Epithelial cell of proximal tubule (primary cell): ENCODE data around the gene A1CF. TPM values are rescaled to one million over a fixed set of nuclear protein-coding genes. Genes with fewer than 3 reads are reported as not detected.
"Not testable (repeated sequence)": the region's sequence is repeated elsewhere in the genome, so short reads cannot be mapped to it uniquely, and the experiment has no call there.

Experiments used
- DNase-seq: peaks from one replicate; pipeline ENCODE4 v3.0.0-alpha.2; 2011; ENCODE audit warnings: low read depth
- H3K4me3 ChIP-seq: 2 replicates; pipeline ENCODE4 v1.5.1; 2011; ENCODE audit warnings: low read depth, mild to moderate bottlenecking, low read length
- CTCF ChIP-seq: conservative IDR thresholded peaks from 2 replicates; pipeline ENCODE4 v1.5.1; 2012; ENCODE audit warnings: low read depth, mild to moderate bottlenecking, low read length
- total RNA-seq: library from RNA; depleted of rRNA; stranded (reverse); fragments of >200 nt; gene quantifications from 2 replicates; pipeline ENCODE4 v1.2.3, GENCODE V29; 2015

Gene A1CF, protein sequence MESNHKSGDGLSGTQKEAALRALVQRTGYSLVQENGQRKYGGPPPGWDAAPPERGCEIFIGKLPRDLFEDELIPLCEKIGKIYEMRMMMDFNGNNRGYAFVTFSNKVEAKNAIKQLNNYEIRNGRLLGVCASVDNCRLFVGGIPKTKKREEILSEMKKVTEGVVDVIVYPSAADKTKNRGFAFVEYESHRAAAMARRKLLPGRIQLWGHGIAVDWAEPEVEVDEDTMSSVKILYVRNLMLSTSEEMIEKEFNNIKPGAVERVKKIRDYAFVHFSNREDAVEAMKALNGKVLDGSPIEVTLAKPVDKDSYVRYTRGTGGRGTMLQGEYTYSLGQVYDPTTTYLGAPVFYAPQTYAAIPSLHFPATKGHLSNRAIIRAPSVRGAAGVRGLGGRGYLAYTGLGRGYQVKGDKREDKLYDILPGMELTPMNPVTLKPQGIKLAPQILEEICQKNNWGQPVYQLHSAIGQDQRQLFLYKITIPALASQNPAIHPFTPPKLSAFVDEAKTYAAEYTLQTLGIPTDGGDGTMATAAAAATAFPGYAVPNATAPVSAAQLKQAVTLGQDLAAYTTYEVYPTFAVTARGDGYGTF
- total RNA-seq: not detected in 2 replicates

- peak within 1 kb of the TSS; percentile 8 for H3K4me3 ChIP-seq
- TF ChIP-seq CTCF: no peak
- DNase-seq: no peak
These were observed at the start of gene A1CF for GRCh38 chr10:50885097-50885859. Gene A1CF, minus strand, starts transcription at chr10:50885627. Its CDS starts 25,687 bp downstream, at chr10:50859940.

DNA sequence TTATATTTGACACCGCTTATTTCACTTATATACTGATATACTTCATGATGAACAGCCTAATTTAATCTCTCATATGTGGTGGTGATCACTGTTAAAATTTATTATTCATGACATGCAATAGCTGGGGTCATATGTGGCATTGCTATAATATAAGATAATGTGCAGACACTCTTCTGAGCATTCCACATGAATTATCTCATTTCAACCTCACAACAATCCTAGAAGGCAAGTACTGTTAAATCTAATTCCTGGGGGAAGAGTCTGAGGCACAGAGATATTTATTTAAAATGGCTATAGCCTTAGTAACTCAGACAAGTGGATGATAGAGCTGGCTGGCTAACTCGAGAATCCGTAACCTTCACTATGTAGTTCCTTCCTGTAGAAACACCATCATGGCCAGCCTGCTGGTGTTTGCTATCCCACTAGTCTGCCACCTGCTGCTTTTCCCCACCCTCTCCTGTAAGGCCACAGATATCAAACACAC is 46.6 kb upstream of the A1CF start:
- H3K4me3 ChIP-seq: no peak overlapping the region
- TF ChIP-seq CTCF: no peak
- DNase-seq: no peak

DNA sequence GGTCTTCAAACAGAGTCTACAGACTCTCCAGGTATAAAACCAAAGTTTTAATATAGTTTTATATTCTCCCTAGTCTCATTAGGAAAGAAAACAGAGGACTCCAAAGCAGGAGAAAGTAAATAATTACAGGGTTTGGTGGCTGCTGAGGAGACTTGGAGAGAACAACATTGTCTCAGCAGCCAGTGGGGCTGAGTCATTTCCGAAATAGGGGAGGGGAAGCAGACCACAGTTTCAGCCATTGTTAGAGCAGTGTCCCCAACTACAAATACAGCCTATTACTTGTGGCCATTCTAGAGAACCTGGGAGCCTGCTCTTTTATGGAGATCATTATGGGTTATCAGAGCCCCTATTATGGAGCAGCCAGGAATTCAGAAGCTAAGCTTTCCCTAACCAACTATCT is 44.2 kb upstream of the A1CF start:
- no peak for TF ChIP-seq CTCF
- no peak for DNase-seq
- H3K4me3 ChIP-seq: no peak overlapping the region

GRCh38 chr10:50928190-50928552 is 42.7 kb upstream of the A1CF start:
- TF ChIP-seq CTCF: no peak

DNA sequence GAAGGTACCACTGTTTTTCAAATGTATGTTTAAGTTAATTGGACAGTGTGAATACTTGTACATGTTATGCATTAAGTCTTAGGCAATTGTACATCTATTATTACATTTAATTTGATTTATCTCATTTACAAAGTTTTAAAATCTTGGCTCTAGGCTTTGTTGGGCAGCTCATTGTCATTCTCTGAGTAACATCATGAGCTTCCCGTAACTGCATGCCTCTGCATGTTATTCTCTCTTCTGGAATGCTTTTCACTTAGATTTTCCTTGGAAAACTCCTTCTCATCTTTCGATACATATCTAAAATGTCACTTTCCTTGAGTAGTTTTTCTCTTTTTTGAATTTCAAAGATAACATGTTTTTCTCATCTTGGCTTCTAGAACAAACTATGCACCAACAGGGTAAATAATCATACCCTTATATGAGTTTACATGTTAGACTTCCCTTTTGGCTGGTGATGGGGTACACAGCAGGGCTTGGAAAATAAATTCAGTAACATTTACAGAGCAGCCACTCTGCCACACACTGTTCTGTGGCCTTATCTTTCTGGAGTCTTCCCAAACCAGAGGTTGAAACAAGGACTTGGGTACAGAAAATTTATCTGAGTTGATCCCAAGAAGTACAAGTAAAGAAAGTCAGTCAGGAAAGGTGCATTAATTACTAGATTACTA is 42.2 kb upstream of the A1CF start:
- H3K4me3 ChIP-seq: no peak overlapping the region
- TF ChIP-seq CTCF: no peak
- no peak for DNase-seq

More at GRCh38 chr10:50928190-50928552, 42.7 kb upstream of the A1CF start:
- no peak overlapping the region for H3K4me3 ChIP-seq
- DNase-seq: no peak

GRCh38 chr10:50923471-50923870 is 38.0 kb upstream of the A1CF start:
- DNase-seq, H3K4me3 ChIP-seq: not testable (repeated sequence)

DNA sequence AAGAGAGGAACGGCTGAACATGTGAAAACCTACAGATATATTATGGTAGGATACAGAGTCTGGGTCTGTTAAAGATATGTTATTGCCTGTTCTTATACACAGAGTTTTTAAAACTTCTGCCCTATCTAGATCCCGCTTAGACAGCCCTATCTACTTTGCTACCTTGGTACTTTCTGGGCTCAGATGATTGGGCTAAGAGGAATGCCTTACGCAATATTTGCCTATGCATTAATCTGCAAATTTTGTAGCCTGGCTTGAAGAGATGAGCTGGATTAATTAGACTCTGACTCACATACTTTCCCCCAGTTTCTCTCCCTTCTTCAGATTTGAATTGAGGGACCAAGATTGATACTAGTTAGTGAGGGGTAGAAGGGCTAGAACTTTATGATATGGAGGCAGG is 33.6 kb upstream of the A1CF start:
- H3K4me3 ChIP-seq: no peak overlapping the region
- no peak for DNase-seq
- no peak for TF ChIP-seq CTCF
